Forelimb muscle (tissue), 1 donor: Measurements from ENCODE around the gene COLEC12. TPM values are rescaled to one million over a fixed set of nuclear protein-coding genes. Genes with fewer than 3 reads are reported as not detected.

Experiments
- DNase-seq: peaks from one replicate; pipeline ENCODE4 v3.0.0-alpha.2; 2013; ENCODE audit warnings: low read depth
- polyA plus RNA-seq: library from polyadenylated mRNA; unstranded; fragments of 120-200 nt; gene quantifications from one replicate; pipeline ENCODE4 v1.2.1, GENCODE V29; 2013; ENCODE audit not compliant: insufficient read length

The COLEC12 gene
- polyA plus RNA-seq, 1 donor, result 38.7 TPM

DNA sequence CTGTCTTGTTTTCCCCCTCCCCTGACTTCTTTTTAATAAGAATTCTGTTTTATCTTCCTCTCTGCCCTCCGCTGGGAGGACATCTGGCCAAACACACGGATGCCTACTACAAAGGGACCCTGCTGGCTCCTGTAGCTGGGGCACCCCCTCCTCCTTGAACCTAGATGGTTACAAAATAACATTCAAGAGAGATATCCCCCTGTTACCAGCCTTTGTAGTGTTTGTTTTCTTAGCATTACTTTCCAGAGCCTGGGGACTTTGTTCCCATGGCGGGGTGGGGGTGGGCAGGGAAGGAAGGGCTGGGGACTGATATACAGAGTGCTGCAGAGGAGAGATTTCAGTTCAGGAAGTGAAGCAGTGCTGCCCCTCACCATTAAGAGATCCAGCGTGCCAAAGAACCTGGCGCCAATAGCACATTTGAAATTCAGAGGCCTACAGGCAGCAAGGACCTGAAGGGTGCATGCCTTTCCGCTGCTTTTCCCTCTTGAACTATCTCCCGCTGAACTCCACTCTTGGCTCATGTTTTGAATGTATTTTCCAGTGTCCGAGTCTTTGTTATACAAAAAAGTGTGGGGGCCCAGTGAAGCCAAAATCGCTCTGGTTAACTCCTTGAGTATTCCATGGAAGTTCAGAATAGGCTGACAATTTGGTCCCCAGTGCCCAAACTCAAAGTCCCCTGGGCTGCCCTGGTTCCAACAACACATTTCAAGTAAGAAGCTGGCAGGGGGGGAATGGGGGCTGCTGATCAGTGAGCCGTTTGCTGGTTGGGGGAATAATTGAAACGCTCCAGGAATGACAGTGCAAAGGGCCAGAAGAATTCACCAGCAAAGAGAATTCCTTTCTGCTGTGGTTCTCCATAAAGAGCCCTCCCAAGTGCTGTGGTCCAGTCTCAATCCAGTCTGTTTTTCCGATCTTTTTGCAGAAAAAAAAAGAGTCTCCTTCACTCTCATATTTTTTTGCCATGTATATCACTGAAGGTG is 137.9 kb downstream of the COLEC12 start:
- DNase-seq, result peak; percentile 73

- no peak for DNase-seq
Observed at GRCh38 chr18:361941-362310, 138.6 kb downstream of the COLEC12 start.

DNA sequence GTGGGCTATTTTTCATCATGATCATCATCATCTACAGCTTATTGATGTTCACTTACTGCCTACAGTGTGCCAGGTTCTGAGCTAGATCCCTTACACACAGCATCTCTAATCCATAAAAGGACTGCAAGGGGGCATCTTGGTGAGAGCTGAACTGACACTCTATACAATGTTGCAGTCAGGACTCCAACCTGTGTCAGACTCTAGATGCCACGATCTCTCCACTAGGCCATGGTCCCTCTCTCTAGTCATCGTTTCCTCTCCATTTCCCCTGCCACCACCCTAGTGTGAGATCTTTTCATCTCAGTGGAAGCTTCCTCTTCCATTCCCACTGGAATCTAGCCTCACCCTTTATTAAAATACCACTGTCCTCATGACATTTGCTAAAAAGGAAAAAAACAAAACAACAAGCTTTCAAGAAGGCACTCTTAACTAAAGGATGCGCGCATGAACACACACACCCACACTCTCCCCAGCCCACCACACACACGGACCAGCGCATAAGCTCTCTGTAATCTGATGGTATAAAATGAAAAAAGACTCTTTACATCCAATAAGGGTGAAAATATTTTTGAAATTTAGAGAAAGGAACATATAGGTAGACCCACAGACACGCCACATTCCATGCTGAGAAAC is 139.3 kb downstream of the COLEC12 start:
- DNase-seq, result no peak

DNA sequence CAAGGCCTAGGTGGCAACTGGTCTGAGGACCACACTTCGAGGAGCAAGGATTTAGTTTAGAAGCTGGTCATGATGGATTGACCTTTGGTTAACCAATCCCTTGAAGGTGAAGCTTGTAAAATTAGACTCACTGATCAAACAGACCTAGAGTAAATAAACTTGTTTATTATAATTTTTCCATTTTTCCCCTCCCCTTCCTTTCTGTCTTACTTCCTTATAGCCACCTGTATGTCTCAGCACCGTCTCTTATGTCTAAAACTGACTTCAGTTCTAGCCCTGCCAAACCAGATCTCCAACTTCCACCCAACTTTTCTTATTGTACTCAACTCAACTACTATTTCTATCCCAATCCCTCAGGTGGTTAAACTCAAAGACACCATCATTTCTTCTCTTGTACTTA is 139.8 kb downstream of the COLEC12 start:
- DNase-seq, result no peak

DNA sequence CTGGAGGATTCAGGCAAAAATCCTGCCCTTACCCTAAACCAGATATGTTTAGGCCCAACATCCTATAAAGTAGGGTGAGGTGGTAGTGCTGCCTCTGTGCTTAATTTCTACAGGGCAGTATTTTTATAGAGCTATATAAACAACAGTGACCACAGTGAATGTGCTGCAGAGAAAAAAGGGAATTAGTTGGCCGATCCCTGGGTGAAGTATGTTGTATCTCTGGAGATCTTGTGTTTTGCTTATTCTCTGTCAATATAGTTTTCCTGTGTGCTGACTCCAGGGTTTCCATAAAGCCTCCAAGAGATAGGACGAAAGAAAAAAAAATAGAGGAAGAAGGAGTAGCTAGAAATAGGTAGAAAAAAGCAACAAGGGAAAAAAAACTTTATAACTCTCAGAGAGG is 143.7 kb downstream of the COLEC12 start:
- DNase-seq, result no peak

GRCh38 chr18:355678-356077 is 144.8 kb downstream of the COLEC12 start:
- DNase-seq, result no peak

DNA sequence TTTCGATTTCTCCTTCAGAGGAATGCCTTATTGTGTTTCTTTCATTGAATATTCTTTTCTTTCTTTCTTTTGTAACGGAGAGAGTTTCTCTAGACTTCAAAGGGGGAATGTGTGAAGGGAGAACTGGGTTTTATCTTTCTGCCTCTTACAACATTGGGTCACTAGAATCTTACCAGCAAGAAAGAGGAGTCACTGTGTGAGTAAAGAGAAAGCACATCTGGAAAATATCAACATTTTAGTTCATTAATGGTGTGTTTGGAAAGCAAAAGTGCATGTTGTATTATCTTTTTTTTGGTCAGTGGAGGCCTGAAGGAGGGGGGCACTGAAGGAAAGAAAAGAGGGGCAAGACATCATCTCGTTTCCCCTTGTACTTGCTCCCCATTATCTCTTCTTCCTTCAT is 146.0 kb downstream of the COLEC12 start:
- DNase-seq, result no peak

- no peak for DNase-seq
Observed at GRCh38 chr18:354003-354402, 146.5 kb downstream of the COLEC12 start.

- no peak for DNase-seq
Observed at GRCh38 chr18:352438-352837, 148.1 kb downstream of the COLEC12 start.

- DNase-seq, result no peak
Observed at GRCh38 chr18:350953-351572, 149.4 kb downstream of the COLEC12 start.

- DNase-seq, result no peak
Observed at GRCh38 chr18:346600-346999, 153.9 kb downstream of the COLEC12 start.

- no peak for DNase-seq
Observed at GRCh38 chr18:341102-341501, 159.4 kb downstream of the COLEC12 start.

GRCh38 chr18:340044-340443 is 160.5 kb downstream of the COLEC12 start:
- DNase-seq, result no peak

- no peak for DNase-seq
Observed at GRCh38 chr18:339200-339599, 161.3 kb downstream of the COLEC12 start.

DNA sequence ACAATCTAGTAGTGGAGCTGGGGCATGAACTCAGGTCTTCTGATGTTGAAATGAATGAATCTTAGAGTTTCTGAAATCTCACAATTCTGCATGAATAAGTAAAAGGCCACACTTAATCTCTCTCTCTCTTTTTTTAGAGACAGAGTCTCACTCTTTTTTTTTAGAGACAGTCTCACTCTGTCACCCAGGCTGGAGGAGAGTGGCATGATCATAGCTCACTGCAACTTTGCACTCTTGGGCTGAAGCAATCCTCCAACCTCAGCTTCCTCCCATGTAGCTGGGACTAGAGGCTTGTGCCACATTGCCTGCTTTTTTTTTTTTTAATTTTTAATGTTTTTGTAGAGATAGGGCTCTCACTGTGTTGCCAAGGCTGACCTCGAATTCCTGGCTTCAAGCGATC is 163.8 kb downstream of the COLEC12 start:
- DNase-seq, result no peak

DNA sequence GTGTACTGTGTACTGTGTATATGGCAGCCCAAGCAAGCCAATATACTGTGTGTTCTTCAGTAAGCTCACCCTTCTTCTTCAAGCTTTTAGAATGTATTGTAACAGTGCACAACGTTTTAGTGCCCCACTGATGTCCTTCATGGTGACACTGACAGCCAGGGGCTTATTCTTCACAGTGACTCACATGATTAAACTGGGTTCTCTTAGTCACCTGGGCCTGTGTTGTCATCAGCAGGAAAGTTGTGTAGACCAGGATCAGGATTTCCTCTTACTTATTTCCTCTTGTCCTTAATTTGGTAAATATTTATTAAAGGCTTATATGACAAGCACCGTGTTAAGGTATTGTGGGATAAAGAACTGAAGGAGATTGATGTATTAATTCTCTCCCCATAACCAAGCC is 164.8 kb downstream of the COLEC12 start:
- DNase-seq, result no peak

DNA sequence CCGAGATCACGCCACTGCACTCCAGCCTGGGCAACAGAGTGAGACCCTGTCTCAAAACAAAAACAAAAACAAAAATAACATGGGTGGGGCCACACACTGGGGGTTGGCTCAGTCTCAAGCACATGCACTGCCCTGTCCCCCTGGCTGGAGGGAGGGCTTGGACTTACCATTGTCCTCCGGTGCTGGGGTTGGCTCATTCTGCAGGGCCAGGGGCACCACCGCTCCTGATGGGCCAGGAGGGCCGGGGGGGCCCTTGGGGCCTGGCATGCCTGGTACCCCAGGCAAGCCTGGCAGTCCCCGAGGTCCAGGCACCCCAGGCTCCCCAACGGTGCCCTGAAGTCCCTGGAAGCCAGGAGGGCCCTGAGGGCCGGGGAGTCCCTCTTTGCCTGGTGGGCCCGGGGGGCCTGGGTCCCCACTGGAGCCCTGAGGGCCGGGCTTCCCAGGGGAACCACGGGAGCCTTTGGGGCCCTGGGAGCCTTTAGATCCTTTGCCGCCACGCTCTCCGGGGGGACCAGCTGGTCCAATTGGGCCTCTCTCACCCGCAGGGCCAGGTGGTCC is 165.8 kb downstream of the COLEC12 start:
- no peak for DNase-seq

- DNase-seq, result no peak
Observed at GRCh38 chr18:332721-333510, 167.6 kb downstream of the COLEC12 start.

DNA sequence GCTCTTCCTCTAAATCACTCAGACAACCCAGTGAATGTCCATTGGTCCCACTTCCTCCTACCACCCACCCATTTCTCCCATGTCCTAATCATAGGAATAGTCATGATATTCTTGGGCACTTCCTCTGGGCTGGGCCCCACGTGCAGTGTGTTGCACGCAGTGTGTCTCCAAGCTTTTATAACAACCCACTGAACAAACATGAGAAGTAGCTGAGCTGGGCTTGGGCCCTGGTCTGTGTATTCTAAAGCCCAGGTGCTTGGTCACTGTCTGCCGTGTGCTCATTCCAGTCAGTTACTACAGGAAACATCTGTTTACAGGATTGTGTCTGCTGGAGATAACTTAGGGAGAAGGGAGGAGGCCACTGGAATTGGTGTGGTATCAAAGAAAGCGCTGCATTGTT is 168.5 kb downstream of the COLEC12 start:
- DNase-seq, result no peak

DNA sequence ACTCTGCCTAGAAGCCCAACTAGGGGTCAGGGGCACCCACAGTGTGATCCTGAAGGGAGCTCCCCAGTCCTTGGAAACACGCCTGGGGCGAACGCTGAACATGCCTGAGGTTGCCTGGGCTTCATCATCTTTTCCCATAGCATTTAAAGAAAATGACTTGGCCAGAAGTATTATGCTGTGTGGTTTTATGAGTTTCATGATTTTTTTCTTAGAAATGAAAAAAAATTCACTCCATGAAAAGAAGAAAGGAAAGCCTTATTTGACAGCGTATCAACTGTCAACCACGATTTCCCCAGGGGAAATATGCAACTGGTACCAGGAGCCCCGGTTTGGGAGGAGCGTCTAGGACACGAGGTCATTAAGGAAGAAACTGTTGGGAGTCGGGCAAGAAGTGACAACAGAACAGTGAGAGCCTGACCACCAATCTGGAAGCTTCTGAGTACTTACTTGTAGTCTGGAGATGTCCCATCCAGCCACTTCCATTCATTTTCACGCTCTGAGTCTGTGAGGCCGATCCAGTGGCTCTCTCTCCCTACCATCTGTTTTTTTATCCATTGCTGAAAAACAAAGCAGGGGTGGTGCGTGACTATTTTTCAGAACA is 169.2 kb downstream of the COLEC12 start:
- no peak for DNase-seq

DNA sequence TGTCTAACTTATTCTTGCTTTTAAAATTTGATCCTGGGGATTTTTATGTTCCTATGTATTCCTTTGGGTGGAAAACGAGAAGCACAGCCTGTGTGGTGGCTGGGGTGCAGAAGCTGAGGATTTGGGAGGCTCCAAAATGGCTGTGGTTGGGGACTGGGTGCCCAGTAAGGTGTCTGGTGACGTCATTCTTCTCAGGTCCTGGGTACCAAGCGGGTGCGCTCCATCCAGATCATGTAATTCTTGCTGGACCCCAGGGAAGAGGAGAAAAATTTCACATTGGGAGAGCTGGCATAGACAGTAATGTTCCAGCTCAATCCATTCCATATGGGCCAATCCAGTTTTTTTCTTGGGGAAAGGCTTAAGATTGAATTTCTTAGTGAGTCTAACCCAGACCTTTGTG is 171.6 kb downstream of the COLEC12 start:
- no peak for DNase-seq
